Measurements from ENCODE around the gene SARDH.

- TF ChIP-seq CTCF (IDR thresholded peaks at IDR 0.05; ENCODE audit: borderline replicate concordance, extremely low read depth, low read length, poor library complexity, severe bottlenecking) (no peak), EZH2 (IDR thresholded peaks at IDR 0.05; ENCODE audit: borderline replicate concordance, low read depth, low read length, severe bottlenecking) (no peak)
Measured at GRCh38 chr9:133654736-133655657, 83.2 kb downstream of the SARDH start.
